HG02610 (cell line): ENCODE results near the gene DUSP5.

Experiments used
- ATAC-seq: cut with Tn5 transposase; IDR thresholded peaks from one replicate; pipeline ENCODE4 v1.9.1; 2021; ENCODE audit warnings: mild to moderate bottlenecking, moderate library complexity; ENCODE audit not compliant: unreplicated experiment

DUSP5 gene

DNA sequence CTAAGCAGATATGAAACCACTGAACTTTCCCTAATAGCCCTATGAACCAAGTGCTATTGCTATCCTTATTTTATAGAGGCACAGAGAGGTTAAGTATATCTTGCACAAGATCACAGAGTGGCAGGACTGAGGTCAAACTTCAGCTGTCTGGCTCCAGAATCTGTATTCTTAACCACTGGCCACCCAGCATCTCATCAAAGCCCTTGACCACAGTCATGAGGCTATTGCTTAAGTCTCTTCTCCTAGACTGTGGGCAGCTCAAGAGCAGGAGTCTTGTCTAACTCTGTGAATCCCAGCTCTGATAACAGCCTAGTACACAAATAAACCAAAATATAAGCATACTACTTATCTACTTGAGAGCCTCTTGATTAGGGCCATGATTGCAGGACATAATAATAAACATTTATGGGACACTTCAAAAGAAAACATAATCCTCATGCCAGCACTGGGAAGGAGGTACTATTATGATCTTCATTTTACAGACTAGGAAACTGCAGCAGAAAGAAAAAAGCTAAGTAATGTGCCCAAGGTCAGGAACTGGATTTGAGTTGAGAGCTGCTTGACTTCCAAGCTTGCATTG is 47.3 kb downstream of the DUSP5 start:
- no peak for ATAC-seq

DNA sequence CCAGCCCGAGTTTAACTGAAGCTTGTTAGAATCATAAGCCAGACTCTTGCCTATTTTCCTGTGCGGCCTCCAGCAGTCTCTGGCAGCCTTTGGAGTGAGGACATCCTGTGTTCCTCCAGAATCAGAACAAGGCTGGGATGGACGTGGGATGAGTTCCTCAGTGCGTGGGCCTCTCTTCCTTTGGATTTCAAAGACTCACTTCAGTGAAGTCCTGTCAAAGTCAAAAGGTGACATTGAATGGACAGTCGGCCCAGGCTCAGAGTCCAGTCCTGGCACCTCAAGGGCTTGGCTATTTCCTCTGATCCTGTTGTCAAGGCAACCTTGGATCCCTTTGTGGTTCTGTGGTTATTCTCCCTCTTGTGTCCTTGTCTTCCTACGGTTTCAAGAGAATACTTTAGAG is 48.4 kb downstream of the DUSP5 start:
- ATAC-seq: no peak

DNA sequence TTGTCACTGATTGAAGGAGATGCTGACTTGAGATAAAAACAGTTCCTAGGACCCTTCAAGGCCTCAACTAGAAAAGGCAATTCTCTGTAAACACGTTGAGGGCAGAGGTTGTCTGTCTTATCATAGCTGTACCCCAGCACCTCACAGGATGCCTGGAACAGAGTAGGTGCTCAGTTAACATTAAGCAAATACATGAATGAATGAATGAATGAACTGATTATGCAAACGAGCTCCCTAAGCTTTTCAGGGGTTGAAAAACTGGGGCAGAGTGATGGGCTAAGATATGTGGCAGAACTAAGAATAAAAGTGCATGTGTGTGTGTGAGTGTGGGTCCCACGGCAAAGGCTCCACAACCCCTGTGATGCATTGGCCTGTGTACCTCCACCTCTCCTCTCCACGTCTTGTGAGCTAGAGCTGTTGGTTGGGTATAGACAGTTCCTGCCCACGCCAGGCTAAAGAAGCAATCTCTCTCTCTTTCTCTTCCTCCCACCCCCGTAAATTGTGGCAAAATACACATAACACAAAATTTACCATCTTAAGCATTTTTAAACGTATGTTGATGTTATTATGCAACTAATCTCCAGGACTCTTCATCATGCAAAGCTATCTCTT is 48.9 kb downstream of the DUSP5 start:
- ATAC-seq: no peak

DNA sequence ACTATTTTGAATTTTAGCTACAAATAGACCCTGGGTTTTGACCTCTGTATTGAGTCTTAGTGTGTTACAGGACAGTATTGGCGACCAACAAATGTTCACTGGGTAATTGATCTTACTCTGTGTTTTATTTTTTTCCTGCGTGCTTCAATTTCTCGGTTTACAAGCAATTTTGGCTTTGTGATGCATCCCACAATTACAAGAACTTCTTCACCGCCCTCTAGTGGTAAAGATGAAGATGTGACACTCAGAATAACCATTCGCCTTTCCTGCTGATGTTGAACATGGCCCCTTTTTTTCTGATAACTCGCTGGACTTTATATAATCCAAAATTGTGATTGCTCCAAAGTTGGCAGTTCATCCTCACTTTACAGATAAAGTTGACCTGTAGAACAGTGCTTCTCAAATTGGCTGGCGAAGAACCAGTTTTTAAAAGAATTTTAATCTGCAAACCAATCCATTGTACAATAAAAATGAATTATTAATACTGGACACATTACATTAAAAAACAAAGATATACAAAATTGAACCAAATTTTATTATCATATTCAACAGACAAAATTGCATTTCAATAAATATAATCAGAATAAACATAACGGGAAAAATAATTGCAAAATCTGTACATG is 49.5 kb downstream of the DUSP5 start:
- ATAC-seq: no peak

DNA sequence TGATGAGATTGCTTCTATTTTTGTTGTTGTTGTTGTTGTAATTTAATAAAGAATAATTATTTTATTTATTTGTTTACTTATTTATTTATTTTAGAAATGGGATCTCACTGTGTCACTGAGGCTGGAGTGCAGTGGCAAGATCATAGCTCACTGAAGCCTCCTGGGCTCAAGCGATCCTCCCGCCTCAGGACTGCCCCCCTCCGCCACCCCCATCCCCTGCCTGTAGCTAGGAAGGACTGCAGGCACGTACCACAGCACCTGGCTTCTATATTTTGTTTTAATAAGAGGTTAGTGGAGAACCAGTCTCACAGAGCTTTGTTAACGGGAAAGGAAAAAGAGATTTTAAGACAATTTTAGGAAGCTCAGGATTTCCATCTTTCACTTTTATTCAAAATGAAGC is 50.3 kb downstream of the DUSP5 start:
- no peak for ATAC-seq

DNA sequence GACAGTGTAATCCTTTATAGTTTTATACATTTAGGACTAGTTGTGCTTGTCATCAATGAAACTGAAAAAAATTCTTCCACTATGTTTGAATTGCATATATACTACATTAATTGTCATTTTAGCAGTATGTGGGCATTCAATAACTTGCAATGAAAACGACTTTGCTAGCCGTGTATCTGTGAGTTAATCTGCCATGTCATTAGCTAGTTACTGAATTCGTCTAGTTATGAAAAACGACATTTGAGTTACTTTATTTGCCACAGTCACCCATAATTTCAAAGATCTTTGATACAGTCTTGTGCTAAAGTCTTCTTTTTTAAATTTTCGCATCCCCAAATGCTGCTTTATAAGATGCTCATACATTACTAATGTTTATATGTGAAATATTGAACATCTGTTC is 51.5 kb downstream of the DUSP5 start:
- ATAC-seq: no peak

DNA sequence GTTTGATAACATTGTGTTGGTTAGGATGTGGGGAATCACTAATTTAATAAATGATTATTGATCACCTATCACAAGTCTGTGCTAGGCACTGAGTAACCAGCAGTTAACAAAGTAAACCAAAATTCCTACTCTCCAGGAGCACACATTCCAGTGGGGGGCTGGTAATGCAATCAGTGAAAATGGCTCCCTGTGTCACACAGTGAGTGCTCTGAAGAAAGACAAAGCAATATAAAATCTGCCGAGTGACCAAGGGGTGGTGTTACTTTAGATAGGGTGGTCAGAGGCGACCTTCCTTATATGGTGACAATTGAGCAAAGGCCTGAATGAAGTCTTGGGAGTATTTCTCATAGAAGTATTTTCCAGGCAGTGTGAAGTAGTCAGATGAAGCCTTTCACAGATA is 56.2 kb downstream of the DUSP5 start:
- ATAC-seq: no peak

DNA sequence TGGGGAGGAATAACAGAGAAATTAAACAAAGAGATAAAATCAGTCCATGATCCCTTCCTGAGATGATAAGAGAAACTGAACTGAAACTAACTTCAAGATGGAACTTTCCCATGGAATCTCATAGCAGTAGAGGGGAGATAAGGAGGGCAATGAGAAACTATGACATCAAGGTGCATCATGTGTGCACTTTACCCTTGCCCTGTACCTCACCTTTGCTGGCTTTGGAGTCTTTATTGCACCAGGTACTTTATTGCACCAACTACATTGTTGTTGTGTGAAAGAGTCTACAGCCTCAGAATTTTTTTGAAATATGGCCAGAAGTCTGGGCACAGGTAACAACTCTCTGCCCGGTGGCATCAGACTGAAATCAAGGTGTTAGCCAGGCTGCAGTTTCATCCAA is 58.6 kb downstream of the DUSP5 start:
- no peak for ATAC-seq

DNA sequence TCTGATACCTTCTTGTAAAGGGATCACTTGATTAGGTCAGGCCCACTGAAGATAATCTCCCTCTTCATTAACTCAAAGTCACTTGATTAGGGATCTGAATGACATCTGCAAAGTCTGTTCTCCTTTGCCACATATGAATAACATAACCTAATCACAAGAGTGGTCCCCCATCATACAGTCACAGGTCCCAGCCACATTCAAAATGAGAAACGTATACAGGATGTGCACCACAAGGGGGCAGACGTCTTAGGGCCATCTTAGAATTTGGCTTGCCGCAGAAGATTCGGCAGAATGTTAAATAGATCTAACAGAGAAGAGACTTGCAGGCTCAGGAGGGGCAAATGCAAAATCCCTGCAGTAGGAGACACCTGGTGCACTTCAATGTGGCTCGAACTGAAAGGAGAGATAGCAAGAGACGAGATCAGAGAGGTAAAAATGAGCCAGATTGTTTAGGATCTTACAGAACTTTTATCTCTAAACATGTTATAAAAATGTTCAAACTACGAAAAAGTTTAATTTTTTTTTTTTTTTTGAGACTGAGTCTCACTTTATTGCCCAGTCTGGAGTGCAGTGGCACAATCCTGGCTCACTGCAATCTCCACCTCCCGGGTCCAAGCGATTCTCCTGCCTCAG is 59.4 kb downstream of the DUSP5 start:
- ATAC-seq: peak; percentile 76

DNA sequence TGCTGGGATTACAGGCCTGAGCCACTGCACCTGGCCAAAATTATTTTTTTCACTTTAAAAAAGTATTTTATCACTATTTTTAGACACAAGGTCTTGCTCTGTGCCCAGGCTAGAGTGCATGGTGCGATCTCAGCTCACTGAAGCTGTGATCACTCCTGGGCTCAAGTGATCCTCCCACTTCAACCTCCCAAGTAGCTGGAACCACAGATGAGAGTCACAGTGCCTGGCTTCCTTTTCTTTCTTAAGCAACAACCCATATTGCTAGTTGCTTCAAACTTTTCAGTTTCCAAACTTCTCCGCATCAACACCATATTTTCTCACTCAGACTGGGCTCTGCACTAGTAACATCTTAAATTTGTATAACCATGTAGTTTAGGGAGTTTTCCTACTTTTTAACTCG is 60.3 kb downstream of the DUSP5 start:
- ATAC-seq: no peak

DNA sequence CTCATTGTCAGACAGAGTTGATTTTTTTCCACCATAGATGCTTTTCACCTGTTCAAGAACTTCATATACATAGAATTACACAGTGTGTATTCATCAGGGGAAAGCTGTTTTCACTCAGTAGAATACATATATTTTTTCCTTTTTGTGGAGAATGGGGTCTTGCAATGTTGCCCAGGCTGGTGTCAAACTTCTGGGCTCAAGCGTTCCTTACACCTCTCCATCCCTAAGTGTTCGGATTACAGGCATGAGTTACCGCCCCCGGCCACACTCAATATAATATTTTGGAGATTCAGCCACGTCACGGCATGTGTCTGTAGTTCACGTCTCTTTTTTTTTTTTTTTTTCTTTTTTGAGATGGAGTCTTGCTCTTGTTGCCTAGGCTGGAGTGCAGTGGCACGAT is 62.3 kb downstream of the DUSP5 start:
- ATAC-seq: no peak
